HCT116 (cell line): ENCODE measurements around the gene NCAPD2.
A peak's percentile ranks its signal among the peaks of the same experiment; 100 is the strongest.

Experiments used
- CEBPB ChIP-seq: IDR thresholded peaks from 2 replicates; pipeline ENCODE4 v1.6.1; 2012; ENCODE audit warnings: low read depth
- FOSL1 ChIP-seq: IDR thresholded peaks from 2 replicates; pipeline ENCODE4 v1.6.1; 2012; ENCODE audit warnings: low read depth
- MAX ChIP-seq: IDR thresholded peaks from 2 replicates; pipeline ENCODE4 v1.6.1; 2012
- POLR2A ChIP-seq: IDR thresholded peaks from 2 replicates; pipeline ENCODE4 v1.7.0; 2011; ENCODE audit warnings: borderline replicate concordance; ENCODE audit not compliant: insufficient read depth, insufficient read length; ENCODE audit errors: extremely low read depth
- POLR2AphosphoS5 ChIP-seq: IDR thresholded peaks from 2 replicates; pipeline ENCODE4 v1.6.1; 2011; ENCODE audit warnings: mild to moderate bottlenecking, low read depth, low read length, moderate library complexity
- YY1 ChIP-seq: IDR thresholded peaks from 2 replicates; pipeline ENCODE4 v1.6.1; 2011; ENCODE audit warnings: low read length, low read depth, moderate library complexity, mild to moderate bottlenecking; ENCODE audit not compliant: insufficient replicate concordance; ENCODE audit errors: extremely low read depth
- TF ChIP-seq, protein P1 (sequence below), 3 experiments: fragments of 200-600 bp in 1 of 3; sonication (generic) in 1 of 3; IDR thresholded peaks in 2 of 3; conservative IDR thresholded peaks in 1 of 3; 2 replicates each; pipeline ENCODE4 v1.5.1; 2012 to 2017; ENCODE audit warnings: low read depth in 2 of 3, low read length in 2 of 3, antibody characterized with exemption in 1 of 3, borderline replicate concordance in 1 of 3, control low read depth in 1 of 3, mild to moderate bottlenecking in 1 of 3, mixed read lengths in 1 of 3, mixed run types in 1 of 3, moderate library complexity in 1 of 3; ENCODE audit not compliant: insufficient read depth in 1 of 3

DNA sequence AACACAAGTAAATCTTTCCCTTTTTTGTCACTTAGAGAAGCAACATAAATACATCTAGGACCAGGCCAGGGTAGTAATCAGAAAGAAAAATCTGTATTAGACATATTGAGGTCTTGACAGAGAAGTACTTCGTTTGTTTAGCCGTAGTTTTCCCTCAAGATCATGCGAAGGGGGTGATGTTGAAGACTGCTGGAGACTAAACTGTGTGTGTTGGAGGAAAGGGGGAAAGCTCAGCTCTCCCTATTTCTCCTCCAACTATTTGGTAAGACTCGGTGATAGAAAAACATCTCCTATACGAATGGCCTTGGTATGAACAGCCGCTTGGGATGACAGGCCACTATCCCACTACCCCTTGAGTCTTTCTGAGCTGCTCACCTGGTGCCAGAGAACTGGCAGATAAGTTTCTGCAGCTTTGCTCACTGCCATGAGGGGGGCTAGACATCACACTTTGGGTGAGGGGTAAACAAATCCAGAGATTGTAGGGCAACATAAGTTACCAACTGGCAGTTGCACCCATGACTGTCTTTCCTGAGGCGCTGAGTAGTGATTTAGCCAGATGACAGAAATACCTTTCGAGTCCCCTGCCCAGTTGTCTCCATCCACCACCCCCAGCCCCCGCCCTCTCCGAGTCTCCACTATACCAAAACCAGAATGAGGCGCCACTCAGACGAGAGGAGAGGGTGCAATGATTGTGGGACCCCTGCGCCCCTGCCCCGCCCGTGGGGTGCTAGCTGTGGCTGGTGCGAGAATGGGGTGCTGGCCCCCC lies 24.1 kb upstream of the NCAPD2 start:
- TF ChIP-seq CEBPB (no peak), MAX (no peak), POLR2AphosphoS5 (0 out of 2 replicates have a peak, but pooled peaks have one; percentile 15), POLR2A (no peak), FOSL1 (no peak), YY1 (no peak)
- TF ChIP-seq, protein P1, sequence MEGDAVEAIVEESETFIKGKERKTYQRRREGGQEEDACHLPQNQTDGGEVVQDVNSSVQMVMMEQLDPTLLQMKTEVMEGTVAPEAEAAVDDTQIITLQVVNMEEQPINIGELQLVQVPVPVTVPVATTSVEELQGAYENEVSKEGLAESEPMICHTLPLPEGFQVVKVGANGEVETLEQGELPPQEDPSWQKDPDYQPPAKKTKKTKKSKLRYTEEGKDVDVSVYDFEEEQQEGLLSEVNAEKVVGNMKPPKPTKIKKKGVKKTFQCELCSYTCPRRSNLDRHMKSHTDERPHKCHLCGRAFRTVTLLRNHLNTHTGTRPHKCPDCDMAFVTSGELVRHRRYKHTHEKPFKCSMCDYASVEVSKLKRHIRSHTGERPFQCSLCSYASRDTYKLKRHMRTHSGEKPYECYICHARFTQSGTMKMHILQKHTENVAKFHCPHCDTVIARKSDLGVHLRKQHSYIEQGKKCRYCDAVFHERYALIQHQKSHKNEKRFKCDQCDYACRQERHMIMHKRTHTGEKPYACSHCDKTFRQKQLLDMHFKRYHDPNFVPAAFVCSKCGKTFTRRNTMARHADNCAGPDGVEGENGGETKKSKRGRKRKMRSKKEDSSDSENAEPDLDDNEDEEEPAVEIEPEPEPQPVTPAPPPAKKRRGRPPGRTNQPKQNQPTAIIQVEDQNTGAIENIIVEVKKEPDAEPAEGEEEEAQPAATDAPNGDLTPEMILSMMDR (IDR thresholded peaks at IDR 0.05 in 2 of 3, conservative IDR thresholded peaks at IDR 0.05 in 1 of 3; ENCODE audit: borderline replicate concordance in 1 of 3, insufficient read depth in 1 of 3, low read depth in 2 of 3, low read length in 2 of 3), result no peak
